Occipital lobe (tissue), 2 donors: ENCODE measurements around the gene NSMCE1. TPM values are rescaled to one million over a fixed set of nuclear protein-coding genes. Genes with fewer than 3 reads are reported as not detected.
"Not testable (repeated sequence)": the region's sequence is repeated elsewhere in the genome, so short reads cannot be mapped to it uniquely, and the experiment has no call there.

Experiments used
- DNase-seq: peaks from one replicate; lab custom pipeline; 2025; lab: John Stamatoyannopoulos, UW
- total RNA-seq: library from RNA; depleted of rRNA; stranded (reverse); fragments of >200 nt; gene quantifications from one replicate; pipeline ENCODE4 v1.2.3, GENCODE V29; 2014

NSMCE1 gene
- total RNA-seq, 1 donor from 2014 or later, result 26.4 TPM

DNA sequence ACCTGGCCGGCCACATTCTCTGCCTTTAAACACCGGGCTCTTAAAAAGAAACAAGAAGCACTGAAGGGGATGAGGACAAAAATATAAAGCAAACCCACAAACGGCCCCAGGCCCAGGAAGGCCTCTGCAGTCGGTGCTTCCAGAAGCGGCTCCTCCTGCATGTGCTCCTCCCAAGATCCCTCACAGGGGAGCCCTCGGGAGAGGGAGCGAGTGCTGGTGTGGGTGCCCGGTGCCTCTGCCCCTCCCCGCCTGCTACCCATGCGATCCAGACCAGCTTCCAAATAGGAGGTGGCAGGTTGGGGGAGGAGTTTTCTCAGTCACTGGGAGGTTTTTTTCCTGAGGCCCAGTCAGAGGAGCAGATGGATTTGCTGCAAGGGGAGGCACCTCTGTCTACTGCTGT lies 49.4 kb downstream of the NSMCE1 start:
- no peak for DNase-seq

DNA sequence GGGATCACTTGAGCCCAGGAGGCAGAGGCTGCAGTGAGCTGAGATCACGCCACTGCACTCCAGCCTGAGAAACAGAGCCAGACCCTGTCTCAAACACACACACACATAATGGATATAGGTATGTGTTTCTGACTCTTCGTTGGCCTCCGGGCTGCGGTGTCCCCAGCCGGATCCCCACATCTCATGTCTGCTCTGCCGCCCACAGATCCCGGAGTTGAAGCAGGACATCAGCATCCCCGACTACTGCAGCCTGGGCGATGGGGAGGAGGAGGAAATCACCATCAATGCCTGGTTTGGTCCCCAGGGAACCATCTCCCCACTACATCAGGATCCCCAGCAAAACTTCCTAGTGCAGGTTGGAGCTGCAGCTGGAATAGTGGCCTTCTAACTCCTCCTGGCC lies 49.8 kb downstream of the NSMCE1 start:
- DNase-seq, result no peak

DNA sequence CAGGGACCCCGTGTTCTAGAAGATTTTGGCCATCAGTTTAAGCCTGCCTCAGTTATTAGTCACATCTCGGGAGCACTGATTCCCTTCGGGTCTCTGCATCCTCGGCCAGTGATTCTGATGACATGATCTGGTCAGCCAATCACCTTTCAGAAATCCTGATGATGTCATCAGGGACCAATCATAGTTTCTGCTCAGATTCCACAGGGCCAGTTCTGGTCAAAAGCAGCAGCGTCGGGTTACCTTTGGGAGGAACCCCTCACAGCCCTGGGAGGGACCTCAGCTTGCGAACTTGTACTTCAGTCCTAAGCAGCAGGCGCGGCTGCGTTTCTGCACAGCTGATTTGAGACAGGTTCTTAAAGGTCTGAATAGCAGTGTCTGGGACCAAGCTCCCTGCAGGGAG lies 51.3 kb downstream of the NSMCE1 start:
- DNase-seq, result peak; percentile 62

DNA sequence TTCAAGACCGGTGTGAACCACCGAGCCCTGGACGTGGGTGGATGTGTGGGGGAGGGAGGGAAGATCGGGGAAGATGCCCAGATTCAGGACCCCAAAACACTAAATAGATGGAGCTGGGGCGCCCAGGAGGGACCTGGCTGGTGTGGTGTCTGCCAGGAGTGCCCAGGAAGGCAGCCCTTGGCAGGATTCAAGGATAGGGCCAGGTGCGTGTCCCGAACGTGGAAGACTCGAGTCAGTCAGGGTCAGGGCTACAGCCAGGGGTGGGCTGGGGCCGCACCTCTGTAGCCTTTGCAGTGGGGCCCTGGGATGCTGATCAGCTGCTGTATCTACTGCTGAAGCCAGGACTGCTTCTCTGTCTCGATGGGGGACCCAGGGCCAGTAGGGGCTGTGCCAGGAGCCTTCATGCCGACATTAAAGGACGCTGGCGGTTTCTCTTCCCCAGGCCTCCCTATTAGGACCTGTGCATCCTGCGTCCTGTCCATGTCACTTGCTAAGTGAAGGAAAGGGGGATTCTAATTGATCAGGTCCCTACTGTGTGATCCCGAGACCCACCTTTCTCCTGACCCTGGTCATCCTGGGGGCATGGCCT lies 52.2 kb downstream of the NSMCE1 start:
- DNase-seq, result no peak

DNA sequence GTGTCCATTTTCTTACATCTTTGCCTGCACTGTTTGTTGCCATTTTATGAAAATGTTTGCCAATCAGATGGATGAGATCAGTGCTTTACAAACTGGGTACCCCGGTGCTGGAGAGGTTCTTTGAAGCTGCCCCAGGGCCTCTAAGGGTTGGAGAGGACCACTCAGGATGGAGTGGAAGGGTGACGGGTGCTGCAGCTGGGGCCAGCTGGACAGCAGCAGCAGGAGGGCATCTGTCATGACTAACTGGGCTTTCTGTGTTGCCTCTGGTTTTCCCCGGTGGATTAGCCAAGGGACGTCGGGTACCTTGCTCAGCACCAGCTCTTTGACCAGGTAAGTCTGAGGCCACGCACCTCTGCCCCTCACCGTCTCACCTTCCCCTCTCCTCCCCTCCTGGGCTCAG lies 52.9 kb downstream of the NSMCE1 start:
- no peak for DNase-seq

DNA sequence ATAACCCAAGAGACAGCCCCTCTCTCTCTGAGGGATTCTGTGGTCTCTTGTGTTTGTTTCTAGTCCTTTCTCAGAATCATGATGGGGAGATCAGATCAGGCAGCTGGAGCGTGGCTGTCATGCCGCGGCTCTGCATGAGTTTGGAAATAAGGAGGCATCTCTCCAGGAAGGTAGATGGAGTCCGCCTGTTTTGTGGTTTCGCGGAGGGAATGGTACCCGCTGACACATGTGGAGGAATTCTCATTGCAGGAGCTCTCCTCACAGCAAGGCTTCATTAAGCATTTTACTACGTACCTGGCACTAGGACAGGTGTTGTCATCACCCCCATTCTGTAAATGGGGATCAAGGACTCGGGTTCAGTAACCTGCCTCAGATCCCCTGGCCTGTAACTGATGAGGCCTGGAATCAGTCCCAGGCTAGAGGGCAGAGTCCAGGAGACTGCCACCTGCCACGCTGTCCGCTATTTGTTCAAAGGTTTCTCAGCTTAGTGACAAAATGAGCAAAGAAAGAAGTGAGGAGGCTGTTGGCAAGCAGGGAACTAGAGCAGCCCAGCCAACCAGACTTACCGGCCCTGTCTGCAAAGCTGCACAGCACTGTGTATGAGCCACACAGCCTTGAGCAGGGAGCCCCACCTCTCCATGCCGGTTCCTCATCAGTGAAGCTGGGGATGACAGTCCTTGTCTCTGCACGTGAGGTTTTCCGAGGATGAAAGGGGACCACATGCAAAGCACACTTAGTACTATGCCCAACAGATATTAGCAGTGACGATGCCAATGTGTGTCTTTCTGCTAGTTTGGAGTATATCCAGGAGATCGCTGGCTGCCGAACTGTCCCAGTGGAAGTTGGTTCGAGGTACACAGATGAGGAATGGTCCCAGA lies 54.2 kb downstream of the NSMCE1 start:
- DNase-seq, result no peak

DNA sequence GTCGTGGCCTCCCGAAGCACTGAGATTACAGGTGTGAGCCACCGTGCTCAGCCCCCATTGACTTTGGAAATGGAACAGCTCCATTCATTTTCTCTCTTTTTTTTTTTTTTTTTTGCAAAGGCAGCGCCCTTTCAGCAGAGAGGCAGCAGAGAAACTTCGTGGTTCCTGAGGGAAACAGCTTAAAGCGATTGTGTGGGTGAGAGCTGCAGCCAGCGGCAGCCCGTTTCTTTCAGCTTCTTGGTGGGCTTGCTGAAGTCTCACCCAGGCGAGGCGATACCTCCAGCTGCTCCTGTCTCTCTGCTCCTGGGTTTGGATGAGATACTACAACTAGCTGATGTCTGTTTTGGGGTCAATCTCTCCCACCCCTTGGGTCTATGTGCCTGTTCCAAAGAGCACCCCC lies 57.5 kb downstream of the NSMCE1 start:
- no peak for DNase-seq

DNA sequence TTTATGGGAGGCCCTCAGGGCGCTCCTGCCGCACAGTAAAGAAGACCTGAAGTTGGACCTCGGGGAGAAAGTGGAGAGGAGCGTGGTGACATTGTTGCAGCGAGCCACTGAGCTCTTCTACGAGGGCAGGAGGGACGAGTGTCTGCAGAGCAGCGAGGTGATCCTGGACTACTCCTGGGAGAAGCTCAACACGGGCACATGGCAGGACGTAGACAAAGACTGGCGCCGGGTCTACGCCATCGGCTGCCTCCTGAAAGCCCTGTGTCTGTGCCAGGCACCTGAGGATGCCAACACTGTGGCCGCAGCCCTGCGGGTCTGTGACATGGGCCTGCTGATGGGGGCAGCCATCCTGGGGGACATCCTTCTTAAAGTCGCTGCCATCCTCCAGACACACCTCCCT lies 58.4 kb downstream of the NSMCE1 start:
- no peak for DNase-seq

DNA sequence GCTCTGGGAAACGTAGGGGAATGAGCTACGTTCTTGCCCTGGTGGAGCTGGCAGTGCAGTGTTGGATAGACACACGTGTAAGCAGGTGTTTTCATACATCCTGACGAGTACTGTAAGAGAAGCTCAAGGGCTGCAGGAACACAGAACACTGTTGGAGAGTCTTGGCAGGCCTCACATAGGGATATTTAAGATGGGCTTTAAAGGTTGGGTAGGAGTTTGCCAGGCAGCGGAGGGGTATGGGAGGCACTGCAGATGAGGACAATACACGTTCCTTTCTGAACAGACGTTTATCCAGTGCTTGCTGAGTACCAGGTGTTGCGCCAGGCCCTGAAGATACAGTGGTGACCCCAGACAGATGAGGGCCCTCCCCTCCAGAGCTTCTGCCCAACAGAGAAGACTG lies 59.0 kb downstream of the NSMCE1 start:
- DNase-seq, result no peak

DNA sequence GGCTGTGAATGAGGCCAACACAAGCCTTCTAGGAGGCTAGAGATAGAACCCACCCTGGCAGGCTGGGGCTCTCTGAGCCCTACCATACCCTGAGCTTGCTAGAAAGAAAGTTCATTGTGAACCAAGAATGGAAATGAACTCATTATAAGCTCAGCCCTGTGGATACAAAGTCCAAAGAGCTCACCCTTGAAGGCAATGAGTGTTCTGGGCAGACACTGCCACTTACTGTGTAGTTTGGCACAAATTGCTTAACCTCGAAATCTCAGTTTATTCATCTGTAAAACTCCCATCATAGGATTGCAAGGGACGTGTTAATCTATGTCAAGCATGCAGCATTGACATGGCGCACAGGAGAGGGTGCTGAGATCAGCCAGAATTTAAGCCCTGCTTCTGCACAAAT lies 59.8 kb downstream of the NSMCE1 start:
- DNase-seq, result no peak

DNA sequence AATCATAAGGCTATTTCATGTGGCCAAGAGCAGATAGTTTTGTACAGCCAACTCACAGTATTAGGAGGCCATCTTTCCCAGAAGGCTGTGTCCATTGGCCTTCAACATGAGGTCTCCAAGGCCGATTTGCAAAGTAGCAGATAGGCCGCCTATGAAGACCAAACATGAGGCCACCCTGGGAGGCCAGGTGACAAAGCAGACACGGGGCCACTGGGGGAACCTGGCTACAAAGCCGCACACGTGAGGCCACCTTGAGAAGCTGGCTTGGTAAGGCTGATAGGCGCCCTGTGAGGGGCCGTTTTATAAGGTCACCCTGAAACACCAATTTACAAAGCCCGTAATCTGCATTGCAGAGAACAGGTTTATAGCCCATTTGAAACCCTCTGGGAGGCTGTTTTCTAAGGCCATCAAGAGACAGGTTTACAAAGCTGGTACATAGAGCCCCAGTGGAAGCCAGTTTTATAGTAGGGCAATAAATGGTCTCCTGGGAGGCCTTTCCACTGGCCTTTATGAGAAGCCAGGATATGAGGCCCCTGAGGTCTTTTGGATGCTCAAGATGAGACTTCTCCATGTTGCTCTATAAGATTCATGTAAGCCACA lies 60.4 kb downstream of the NSMCE1 start:
- DNase-seq, result no peak

DNA sequence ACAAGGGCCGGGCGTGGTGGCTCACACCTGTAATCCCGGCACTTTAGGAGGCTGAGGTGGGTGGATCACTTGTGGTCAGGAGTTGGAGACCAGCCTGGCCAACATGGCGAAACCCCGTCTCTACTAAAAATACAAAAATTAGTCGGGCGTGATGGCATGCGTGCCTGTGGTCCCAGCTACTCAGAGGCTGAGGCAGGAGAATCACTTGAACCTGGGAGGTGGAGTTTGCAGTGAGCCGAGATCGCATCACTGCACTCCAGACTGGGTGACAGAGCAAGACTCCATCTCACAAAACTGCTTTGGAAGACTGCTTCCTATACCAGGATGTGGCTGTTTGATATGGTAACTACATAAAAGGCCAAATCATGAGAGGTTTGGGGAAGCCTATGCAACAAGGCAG lies 61.5 kb downstream of the NSMCE1 start:
- DNase-seq, result not testable (repeated sequence)

DNA sequence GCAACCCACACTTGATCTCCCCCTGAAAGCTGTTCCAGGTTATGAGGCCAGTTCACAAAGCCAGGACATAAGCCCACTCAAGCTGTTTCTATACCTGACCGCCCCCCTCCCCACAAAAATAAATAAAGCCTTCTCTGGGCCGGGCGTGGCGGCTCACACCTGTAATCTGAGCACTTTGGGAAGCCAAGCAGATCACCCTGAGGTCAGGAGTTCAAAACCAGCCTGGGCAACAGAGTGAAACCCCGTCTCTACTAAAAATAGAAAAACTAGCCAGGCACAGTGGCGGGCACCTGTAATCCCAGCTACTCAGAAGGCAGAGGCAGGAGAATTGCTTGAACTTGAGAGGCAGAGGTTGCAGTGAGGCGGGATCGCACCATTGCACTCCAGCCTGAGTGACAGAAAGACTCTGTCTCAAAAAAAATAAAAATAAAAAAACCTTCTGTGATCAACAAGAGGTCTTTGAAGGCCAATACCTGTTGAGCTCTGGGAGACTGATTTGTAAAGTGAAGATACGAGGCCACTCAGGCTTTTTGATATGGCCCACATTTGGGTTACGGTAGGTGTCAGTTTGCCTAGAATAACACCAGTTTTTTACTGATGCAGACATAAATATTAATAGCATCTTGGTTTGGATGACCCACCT lies 63.0 kb downstream of the NSMCE1 start:
- no peak for DNase-seq

DNA sequence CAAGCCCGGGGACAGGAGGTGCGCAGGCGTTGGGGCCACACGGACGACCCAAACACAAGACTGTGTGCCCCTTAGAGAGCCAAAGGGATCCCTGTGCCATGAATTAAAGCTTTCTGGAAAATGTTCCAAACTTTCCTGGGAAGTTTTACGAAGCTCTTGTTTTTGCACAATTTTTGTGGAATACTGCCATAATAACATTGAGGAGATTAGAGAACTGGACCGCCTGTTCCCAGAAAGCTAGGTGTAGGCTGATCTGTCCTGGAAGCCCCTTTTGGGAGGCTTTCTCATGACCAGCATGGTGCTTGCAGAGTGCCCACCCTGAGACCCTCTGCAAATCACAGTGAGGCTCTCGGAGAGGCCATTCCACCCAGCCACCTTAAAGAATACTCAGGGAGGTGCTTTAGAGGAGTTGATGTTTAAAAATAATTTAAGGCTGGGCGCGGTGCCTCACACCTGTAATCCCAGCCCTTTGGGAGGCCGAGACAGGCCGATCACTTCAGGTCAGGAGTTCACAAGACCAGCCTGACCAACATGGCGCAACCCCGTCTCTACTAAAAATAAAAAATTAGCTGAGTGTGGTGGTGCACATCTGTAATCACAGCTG lies 64.2 kb downstream of the NSMCE1 start:
- no peak for DNase-seq

DNA sequence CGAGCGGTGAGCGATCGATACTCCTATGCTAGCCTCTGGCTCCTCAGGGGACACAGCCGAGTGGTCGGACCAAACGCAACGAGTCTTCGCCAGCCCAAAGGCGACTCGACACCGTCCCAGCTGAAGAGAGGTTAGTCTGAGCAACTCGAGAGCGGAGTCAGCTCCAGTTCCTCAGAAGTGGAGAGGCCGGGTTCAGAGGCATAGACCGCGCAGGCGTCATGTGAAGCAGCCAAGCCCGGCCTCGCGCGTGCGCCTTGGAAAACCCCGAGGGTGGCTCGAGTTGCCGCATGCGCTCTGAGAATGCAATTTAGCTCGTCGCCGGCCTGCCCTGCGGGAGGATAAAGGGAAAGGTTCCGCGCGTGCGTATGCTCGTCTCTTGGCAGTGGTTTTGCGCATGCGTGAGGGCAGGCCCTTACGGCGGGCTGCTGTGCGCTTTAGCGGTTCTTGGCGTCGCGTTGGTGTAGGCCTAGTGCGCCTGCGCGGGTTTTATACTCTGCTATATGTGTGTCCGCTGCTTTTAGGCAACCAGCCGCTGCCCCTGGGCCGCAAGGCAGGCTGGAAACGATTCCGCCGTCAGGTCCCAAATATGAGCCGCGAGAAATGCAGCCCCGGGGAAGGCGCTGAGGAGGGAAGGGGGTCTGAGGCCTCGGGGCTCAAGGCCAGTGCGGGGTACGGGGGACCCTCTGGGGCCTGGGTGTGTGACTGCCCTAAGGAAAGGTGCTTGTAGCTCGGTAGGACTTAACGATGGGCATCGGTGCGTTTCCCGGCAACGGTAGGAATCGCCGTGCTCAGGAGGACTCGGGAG lies 64.9 kb downstream of the NSMCE1 start, which contains the start of gene KDM8:
Gene KDM8 (plus strand): TSS at position 20 of the 805 bp plus-strand sequence. CDS start 6,598 bp downstream, outside the sequence.
- DNase-seq, result peak; percentile 96

DNA sequence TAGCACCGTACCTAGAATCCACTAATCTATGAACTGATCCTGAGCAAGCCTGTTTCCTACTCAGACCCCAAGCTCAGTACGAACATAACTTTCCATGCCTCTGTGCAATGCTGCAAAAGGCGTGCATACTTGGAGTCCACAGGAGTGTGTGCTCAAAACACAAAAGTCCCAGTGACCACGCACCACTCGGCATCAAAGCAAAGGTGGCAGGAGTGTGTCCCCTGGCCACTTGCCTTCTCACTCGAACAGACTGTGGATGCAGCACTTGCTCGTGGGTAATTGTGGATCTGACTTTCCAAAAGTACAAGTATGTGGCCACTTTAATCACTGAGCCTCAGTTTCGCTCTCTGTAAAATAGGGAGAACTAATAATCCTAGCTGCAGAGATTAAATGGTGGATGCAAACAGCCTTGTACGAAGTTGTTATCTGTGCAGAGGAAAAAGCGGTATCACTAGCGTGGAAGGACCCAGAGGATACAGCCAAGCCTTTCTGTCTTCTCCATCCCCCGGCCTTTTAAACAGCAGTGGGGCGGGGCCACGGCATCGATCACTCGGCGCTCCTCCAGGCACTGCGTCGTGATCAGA lies 65.6 kb downstream of the NSMCE1 start:
- peak; percentile 94 for DNase-seq

DNA sequence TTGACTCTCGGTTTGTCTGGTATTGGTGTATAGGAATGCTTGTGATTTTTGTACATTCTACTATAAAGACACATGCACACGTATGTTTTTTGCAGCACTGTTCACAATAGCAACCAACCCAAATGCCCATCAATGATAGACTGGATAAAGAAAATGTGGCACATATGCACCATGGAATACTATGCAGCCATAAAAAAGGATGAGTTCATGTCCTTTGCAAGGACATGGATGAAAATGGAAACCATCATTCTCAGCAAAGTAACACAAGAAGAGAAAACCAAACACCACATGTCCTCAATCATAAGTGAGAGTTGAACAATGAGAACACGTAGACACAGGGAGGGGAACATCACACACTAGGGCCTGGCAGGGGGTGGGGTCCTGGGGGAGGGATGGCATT lies 67.7 kb downstream of the NSMCE1 start:
- not testable (repeated sequence) for DNase-seq

DNA sequence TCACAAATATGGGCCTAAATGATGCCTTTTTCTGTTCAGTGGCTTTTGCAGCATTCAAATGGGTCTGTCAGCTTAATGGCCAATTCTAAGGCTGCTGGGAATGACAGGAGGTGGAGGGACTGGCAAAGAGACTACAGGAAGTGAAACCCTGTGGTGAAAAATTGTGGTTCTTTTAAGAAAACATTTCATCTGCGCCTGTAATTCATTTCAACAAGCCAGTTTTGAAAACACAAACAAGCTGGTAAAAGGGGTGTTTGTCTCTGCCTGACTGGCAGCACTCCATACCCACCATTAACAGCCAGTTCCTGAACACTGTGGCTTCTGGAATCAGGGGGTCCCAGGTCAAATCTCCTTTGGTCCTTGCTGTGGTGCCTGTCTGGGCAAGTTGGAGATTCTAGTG lies 68.8 kb downstream of the NSMCE1 start:
- DNase-seq, result no peak

DNA sequence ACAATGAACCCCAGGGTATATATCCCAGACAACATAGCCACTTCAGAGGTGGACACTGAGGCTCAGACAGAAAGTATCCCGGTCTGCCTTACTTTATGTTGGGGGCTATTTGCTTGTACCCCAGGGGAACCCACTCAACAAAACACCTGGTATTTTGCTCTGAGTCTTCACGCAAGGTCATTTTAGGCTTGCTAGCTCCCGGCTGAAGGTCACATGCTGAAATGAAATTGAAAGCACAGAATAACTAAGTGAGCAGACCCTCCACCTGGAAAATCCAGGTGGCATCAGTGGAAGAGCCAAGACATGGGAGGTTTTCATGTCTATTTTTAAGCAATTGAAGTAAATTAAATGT lies 69.4 kb downstream of the NSMCE1 start:
- no peak for DNase-seq

DNA sequence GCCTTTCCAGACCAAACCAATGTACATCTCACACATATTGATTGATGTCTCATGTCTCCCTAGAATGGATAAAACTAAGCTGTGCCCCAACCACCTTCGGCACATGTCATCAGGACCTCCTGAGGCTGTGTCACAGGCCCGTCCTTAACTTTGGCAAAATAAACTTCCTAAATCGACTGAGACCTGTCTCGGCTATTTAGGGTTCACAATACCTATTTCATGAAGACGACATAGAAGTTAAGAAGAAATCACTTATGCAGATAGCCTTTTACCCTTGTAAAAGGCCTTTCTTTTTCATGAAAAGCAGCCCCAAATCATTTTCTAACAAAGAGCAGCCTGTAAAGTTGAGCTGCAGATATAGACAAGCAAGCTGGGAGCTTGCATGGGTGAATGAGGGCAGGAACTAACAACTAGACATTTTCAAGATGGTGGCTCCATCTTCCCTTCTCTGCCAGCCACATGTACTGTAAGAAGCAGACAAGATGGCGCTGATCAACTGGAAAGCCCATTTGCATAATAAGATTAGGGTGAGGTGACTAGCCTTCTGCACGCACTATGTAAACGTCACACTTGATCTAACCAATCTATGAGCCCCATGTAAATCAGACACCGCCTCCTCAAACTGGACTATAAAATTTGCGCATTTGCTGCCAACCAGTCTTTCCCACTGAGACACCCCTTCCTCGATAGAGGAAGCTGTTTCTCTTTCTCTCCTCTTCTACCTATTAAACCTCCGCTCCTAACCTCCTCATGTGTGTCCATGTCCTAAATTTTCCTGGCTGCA lies 69.9 kb downstream of the NSMCE1 start:
- DNase-seq, result no peak
